Central memory CD4-positive, alpha-beta T cell (primary cell): ENCODE data around the gene ADGRF5.
"Not testable (repeated sequence)": the region's sequence is repeated elsewhere in the genome, so short reads cannot be mapped to it uniquely, and the experiment has no call there.

Experiments used
- DNase-seq: peaks from one replicate; pipeline ENCODE4 v3.0.0; 2022

The ADGRF5 gene

GRCh38 chr6:46893648-46894047 lies 28.1 kb downstream of the ADGRF5 start:
- DNase-seq, result no peak

GRCh38 chr6:46891252-46891795 lies 30.4 kb downstream of the ADGRF5 start:
- DNase-seq, result no peak

- no peak for DNase-seq
These were observed 33.2 kb downstream of the ADGRF5 start for GRCh38 chr6:46888578-46888977.

GRCh38 chr6:46888031-46888430 lies 33.7 kb downstream of the ADGRF5 start:
- DNase-seq, result no peak

GRCh38 chr6:46882645-46883044 lies 39.1 kb downstream of the ADGRF5 start:
- DNase-seq, result no peak

- DNase-seq, result no peak
These were observed 42.7 kb downstream of the ADGRF5 start for GRCh38 chr6:46879003-46879402.

- DNase-seq, result no peak
These were observed 45.6 kb downstream of the ADGRF5 start for GRCh38 chr6:46876126-46876525.

GRCh38 chr6:46867411-46867810 lies 54.3 kb downstream of the ADGRF5 start:
- no peak for DNase-seq

- DNase-seq, result no peak
These were observed 56.5 kb downstream of the ADGRF5 start for GRCh38 chr6:46865221-46865620.

GRCh38 chr6:46863791-46864190 lies 57.9 kb downstream of the ADGRF5 start:
- DNase-seq, result no peak

- DNase-seq, result no peak
These were observed 59.4 kb downstream of the ADGRF5 start for GRCh38 chr6:46862381-46862780.

- DNase-seq, result not testable (repeated sequence)
These were observed 65.8 kb downstream of the ADGRF5 start for GRCh38 chr6:46855966-46856365.

GRCh38 chr6:46851576-46851975 lies 70.2 kb downstream of the ADGRF5 start:
- DNase-seq, result not testable (repeated sequence)

- DNase-seq, result no peak
These were observed 70.9 kb downstream of the ADGRF5 start for GRCh38 chr6:46850792-46851191.

- no peak for DNase-seq
These were observed 72.4 kb downstream of the ADGRF5 start for GRCh38 chr6:46849361-46849690.

- DNase-seq, result peak; percentile 30
These were observed 72.9 kb downstream of the ADGRF5 start for GRCh38 chr6:46848684-46849360.

- DNase-seq, result no peak
These were observed 76.6 kb downstream of the ADGRF5 start for GRCh38 chr6:46845126-46845525.

GRCh38 chr6:46842252-46842846 lies 79.4 kb downstream of the ADGRF5 start:
- DNase-seq, result not testable (repeated sequence)

GRCh38 chr6:46838033-46838432 lies 83.7 kb downstream of the ADGRF5 start:
- DNase-seq, result no peak

- not testable (repeated sequence) for DNase-seq
These were observed 86.7 kb downstream of the ADGRF5 start for GRCh38 chr6:46834991-46835390.

- not testable (repeated sequence) for DNase-seq
These were observed 87.4 kb downstream of the ADGRF5 start for GRCh38 chr6:46834257-46834916.

- no peak for DNase-seq
These were observed 88.9 kb downstream of the ADGRF5 start for GRCh38 chr6:46832816-46833215.

- DNase-seq, result no peak
These were observed 92.8 kb downstream of the ADGRF5 start for GRCh38 chr6:46828939-46829338.

GRCh38 chr6:46821458-46821881 lies 100.3 kb downstream of the ADGRF5 start:
- no peak for DNase-seq
